ENCODE data around the gene LRCH4.

GRCh38 chr7:100600730-100601038 is 14.8 kb upstream of the LRCH4 start:
- no peak for TF ChIP-seq CTCF (IDR thresholded peaks at IDR 0.05)
- no peak for TF ChIP-seq POLR2AphosphoS5 (IDR thresholded peaks at IDR 0.05; ENCODE audit: low read depth, low read length)
